GM21737 (cell line): Measurements from ENCODE around the gene PARD6B.

ENCODE experiments used
- ATAC-seq: cut with Tn5 transposase; IDR thresholded peaks from one replicate; pipeline ENCODE4 v1.9.1; 2021; ENCODE audit warnings: mild to moderate bottlenecking, moderate library complexity; ENCODE audit not compliant: unreplicated experiment

PARD6B gene

GRCh38 chr20:50723672-50724071 is 7.7 kb upstream of the PARD6B start:
- no peak for ATAC-seq

GRCh38 chr20:50724112-50724725 is 7.2 kb upstream of the PARD6B start:
- no peak for ATAC-seq

- ATAC-seq: no peak
Observed at GRCh38 chr20:50724851-50725723, 6.3 kb upstream of the PARD6B start.

GRCh38 chr20:50725724-50726005 is 5.7 kb upstream of the PARD6B start:
- no peak for ATAC-seq

DNA sequence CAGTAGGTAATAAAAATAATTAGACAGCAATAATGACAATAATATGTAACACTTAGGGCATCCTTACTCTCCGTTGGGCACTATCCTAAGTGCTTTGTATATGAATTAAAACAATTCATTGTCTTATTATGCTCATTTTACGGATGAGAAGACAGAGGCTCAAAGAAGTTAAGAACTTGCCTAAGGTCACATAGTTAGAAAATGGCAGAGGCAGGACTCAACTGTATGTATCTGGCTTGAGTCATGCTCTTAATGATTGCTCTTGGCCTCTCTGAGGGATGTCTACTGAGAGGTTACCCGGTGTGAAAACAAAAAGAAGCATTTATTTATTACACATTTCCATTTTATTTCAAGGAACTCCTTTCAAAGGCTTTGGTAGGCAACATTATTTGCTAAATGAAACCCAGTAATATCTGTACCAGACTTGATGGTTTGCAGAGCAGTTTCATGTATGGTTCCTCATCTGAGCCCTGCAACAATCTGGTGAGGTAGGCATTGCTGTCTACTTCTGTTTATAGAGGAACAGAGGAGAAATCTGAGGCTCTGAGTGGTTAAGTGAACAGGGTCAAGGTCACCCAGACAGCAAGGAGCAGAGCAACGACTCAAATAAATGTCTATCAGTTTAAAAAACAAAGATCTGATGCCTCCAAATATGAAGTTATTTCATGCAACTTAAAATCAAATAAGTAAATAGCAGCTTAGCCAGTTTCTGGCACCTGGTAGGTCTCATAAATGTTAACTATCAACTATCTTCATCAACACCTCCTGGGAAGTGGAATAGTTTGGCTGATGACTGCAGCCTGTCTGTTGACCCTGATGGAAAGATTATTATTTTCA is 4.2 kb upstream of the PARD6B start:
- ATAC-seq: no peak

GRCh38 chr20:50727792-50728485 is 3.4 kb upstream of the PARD6B start:
- ATAC-seq: no peak

- no peak for ATAC-seq
Observed at GRCh38 chr20:50728486-50728980, 2.8 kb upstream of the PARD6B start.

DNA sequence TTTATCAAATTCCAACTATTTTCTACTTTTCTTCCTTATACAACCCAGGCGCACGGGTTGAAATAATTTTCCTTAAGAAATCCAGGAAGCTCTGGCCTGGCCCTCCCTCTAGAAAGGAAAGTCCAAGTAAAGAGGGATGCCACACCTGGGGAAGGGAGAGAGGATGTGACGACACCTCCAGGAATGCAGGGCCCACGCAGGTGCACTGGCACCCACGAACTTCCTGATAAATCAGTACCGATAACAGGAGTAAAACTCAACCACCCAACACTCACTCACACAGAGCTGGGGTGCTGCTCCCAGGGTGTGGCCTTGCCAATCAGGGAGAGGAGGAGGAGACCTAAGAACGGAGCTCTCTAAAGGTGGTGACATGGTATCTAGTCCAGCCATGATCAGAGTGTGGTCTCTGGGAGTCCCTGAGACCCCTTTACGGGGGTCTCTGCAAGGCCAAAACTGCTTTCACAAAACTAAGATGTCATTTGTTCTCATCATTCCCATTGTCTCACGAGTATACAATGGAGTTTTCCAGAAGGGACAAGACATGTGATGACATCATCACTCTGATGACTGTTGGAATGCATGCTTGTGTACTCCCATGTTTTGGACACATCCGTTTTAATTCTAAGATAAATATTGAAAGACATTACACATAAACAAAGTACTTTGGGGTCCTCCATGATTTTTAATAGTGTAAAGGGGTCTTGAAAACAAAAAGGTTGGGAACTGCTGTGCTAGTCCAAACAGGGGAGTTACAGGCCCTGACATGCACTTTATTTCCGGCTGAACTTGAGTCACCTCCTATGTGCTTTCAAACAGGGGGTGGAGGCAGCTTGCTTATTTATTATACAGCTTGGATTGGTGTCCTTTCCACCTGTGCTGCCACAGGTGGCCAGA is 2.2 kb upstream of the PARD6B start:
- ATAC-seq: no peak

GRCh38 chr20:50729901-50730764 is 1.2 kb upstream of the PARD6B start:
- ATAC-seq: no peak

DNA sequence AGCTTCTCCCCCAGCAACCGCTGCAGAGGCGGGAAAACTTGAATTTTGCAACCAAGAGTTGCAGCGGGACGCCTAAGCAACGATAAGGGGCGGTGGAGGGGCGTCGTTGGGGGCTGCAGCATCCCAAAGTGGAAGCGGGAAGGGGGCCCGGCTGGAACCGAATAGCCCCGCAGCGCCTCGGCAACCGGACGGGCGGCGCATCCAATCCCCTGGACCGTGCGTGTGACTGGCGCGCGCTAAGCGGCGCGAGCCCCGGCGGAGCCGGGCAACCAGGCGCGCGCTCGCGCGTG is 670 bp upstream of the PARD6B start:
- no peak for ATAC-seq

DNA sequence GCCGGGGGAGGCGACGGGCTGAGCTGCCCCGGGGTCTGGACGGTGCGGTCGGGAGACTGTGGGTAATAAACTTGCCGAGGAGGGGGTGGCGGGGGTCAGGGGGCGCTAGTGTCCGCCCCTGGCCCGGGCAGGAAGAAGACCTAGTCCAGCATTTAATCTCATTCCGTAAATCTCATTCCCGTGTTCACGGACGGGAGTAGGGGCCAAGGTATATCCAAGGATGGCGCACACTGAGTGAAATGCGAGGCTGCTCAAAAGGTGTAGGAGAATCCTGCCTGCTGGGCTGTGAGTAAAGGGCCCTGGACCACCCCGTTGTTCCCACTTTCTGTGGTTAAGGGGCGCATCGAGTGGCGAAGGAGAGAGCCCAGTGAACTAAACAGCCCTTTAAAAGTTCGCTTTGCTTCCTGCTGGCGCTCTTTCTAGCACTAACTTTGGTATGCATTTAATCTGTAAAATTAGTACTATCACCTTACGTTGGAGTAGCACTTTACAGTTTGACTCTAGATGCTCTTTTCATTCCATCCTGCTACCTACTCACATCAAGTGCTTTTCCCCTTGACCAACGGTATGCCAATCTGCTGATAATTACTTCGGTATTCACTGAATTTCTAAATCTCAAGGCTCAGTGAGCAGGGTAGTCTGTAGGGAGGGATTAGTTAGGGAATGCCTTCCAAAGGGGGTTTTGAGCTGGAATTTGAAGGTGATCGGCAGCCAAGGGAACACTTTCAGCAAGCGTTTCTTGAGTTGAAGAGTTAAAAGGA is 730 bp downstream of the PARD6B start:
- no peak for ATAC-seq

GRCh38 chr20:50733644-50734349 is 2.4 kb downstream of the PARD6B start:
- no peak for ATAC-seq

DNA sequence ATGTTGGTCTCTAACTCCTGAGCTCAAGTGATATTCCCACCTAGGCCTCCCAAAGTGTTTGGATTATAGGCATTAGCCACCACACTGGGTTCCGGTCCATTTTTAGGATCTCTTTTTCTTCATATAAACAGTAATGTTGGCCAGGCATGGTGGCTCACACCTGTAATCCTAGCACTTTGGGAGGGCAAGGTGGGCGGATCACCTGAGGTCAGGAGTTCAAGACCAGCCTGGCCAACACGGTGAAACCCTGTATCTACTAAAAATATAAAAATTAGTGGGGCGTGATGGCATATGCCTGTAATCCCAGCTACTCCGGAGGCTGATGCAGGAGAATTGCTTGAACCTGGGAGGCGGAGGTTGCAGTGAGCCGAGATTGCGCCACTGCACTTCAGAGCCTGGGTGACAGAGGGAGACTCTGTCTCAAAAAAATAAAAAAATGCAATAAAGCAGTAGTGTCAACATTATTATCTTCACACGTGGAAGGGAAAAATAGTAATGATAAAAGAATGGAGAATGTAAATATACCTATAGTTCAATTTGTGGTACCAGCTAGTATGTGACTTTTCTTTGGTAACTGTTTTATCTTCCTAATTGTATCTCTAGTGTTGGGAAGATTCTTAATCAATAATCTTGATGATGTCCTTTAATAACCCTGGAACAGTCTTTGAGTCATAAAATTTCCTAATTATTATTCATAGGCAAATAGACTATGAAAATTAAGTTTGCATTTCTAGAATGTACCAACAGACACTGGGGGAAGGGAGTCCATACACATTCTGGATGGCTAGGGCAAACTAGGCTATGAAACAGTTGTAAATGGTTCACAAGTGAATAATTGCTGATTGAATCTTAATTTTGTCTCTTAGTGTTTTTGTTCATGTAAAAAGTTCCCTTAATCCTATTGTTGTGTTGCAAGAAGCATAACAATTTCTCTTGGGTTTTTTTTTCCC is 3.6 kb downstream of the PARD6B start:
- ATAC-seq: no peak

- no peak for ATAC-seq
Observed at GRCh38 chr20:50735813-50736212, 4.4 kb downstream of the PARD6B start.

DNA sequence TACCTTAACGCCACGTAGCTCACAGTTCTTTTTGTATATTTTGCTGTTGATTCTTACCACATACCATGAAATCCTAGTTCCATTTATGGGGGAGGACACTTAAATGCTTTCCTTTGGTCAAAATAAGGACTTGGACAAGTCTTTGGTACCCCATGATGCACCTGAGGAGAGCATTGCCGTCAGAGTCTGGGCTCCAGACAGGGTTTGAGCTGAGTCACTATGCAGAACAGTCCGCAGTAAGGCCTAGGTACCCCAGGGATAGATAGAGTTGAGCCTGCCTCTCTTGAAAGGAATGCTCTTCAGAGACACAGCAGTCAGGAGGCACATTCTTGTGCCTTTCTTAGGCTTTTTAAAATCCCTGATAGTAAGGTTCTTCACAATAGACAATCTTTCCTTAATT is 6.0 kb downstream of the PARD6B start:
- no peak for ATAC-seq

DNA sequence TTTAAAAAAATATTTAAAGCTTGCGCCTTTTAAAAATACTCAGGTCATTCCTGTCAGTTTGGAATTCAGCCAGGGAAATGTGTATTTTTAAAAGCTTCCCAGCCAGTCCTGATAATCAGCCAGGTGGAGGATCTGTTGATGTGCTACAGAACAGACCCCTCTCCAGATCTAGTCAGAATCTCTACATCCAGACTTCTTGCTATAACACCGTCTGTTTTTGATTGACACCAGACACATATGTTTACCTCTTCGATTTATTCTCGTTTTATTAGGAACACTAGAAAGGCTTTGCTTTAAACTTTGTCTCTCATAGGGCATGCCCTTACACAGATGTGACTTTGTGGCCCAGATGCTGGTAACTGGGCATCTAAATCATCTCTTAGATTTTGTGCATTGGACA is 11.7 kb downstream of the PARD6B start:
- no peak for ATAC-seq
